Measurements from ENCODE around the gene TULP3.

- TF ChIP-seq CTCF (conservative IDR thresholded peaks at IDR 0.05; ENCODE audit: low read length) (no peak), EZH2phosphoT487 (IDR thresholded peaks at IDR 0.05; ENCODE audit: borderline replicate concordance) (no peak)
These were observed 697 bp upstream of the TULP3 start for GRCh38 chr12:2890001-2890387.
